OCI-M2 (cell line): ENCODE measurements around the gene FAM193A.
"Not testable (repeated sequence)": the region's sequence is repeated elsewhere in the genome, so short reads cannot be mapped to it uniquely, and the experiment has no call there.

Experiments used
- DNase-seq: peaks from one replicate; lab custom pipeline; 2025; ENCODE audit not compliant: unreplicated experiment; lab: John Stamatoyannopoulos, UW

The FAM193A gene

GRCh38 chr4:2514193-2514592, 22.3 kb upstream of the FAM193A start:
- not testable (repeated sequence) for DNase-seq

GRCh38 chr4:2514944-2515343, 21.5 kb upstream of the FAM193A start:
- not testable (repeated sequence) for DNase-seq

- no peak for DNase-seq
These were observed 20.5 kb upstream of the FAM193A start for GRCh38 chr4:2515830-2516550.

GRCh38 chr4:2516635-2517034, 19.8 kb upstream of the FAM193A start:
- no peak for DNase-seq

GRCh38 chr4:2526559-2526958, 9.9 kb upstream of the FAM193A start:
- DNase-seq = no peak

- DNase-seq = no peak
These were observed 1.5 kb upstream of the FAM193A start for GRCh38 chr4:2534904-2535375.

- no peak for DNase-seq
These were observed 863 bp upstream of the FAM193A start for GRCh38 chr4:2535376-2536192.

- no peak for DNase-seq
These were observed 774 bp downstream of the FAM193A start for GRCh38 chr4:2537011-2537830.

GRCh38 chr4:2543580-2544191, 7.2 kb downstream of the FAM193A start:
- DNase-seq = not testable (repeated sequence)

- DNase-seq = no peak
These were observed 9.0 kb downstream of the FAM193A start for GRCh38 chr4:2545321-2546013.

GRCh38 chr4:2546286-2546823, 9.9 kb downstream of the FAM193A start:
- DNase-seq = no peak

- not testable (repeated sequence) for DNase-seq
These were observed 10.7 kb downstream of the FAM193A start for GRCh38 chr4:2546961-2547691.

GRCh38 chr4:2551118-2551517, 14.7 kb downstream of the FAM193A start:
- no peak for DNase-seq

GRCh38 chr4:2552806-2553205, 16.4 kb downstream of the FAM193A start:
- no peak for DNase-seq

GRCh38 chr4:2558301-2558700, 21.9 kb downstream of the FAM193A start:
- DNase-seq = no peak

- no peak for DNase-seq
These were observed 23.7 kb downstream of the FAM193A start for GRCh38 chr4:2560167-2560566.

GRCh38 chr4:2565533-2565932, 29.1 kb downstream of the FAM193A start:
- no peak for DNase-seq

GRCh38 chr4:2570036-2570435, 33.6 kb downstream of the FAM193A start:
- no peak for DNase-seq

- no peak for DNase-seq
These were observed 34.2 kb downstream of the FAM193A start for GRCh38 chr4:2570551-2571222.
